ENCODE data around the gene STPG4. TPM values are rescaled to one million over a fixed set of nuclear protein-coding genes. Genes with fewer than 3 reads are reported as not detected.

Gene STPG4
- total and polyA plus RNA-seq, 3 donors from 2014 or later, result 3.0 to 19.4 (median 8.5) TPM

- no peak for DNase-seq
- Histone ChIP-seq H3K4me1 (peaks cover 54% of the 10 kb centered on the region), H3K36me3 (ENCODE audit: low read depth, missing control alignments) (no peaks in the 10 kb centered on the region), H3K27ac (peak overlapping the region; percentile 78 to 81), H3K4me3 (no peak overlapping the region), H3K27me3 (no peaks in the 10 kb centered on the region), H3K9me3 (no peaks in the 10 kb centered on the region)
- TF ChIP-seq POLR2A (IDR thresholded peaks at IDR 0.05) (no peak), CTCF (IDR thresholded peaks at IDR 0.05) (no peak)
- intact Hi-C loops (cut with DNase I; ENCODE audit: low total_unique reads), result no loop called here
- 73 to 81% methylated on average over 11 of the region's 11 CpGs for WGBS, 2 donors
These were observed 113.0 kb downstream of the STPG4 start for GRCh38 chr2:47041891-47042684.

- WGBS, 2 donors, result 43 to 48% methylated on average over 8 of the region's 8 CpGs
- Histone ChIP-seq H3K9me3 (no peaks in the 10 kb centered on the region), H3K4me1 (peaks cover 57% of the 10 kb centered on the region), H3K27ac (no peak overlapping the region), H3K27me3 (no peaks in the 10 kb centered on the region), H3K4me3 (no peak overlapping the region), H3K36me3 (ENCODE audit: low read depth, missing control alignments) (no peaks in the 10 kb centered on the region)
- DNase-seq, result peak; percentile 66
- intact Hi-C loops (cut with DNase I; ENCODE audit: low total_unique reads), result no loop called here
- TF ChIP-seq CTCF (IDR thresholded peaks at IDR 0.05) (no peak), POLR2A (IDR thresholded peaks at IDR 0.05) (no peak)
These were observed 114.0 kb downstream of the STPG4 start for GRCh38 chr2:47041063-47041462.

GRCh38 chr2:47040651-47041050 lies 114.5 kb downstream of the STPG4 start:
- no peaks in the 10 kb centered on the region for H3K36me3 ChIP-seq (ENCODE audit: low read depth, missing control alignments)
- no peak overlapping the region for H3K4me3 ChIP-seq
- H3K4me1 ChIP-seq, result peaks cover 61% of the 10 kb centered on the region
- no peak for TF ChIP-seq CTCF (IDR thresholded peaks at IDR 0.05)
- TF ChIP-seq POLR2A (IDR thresholded peaks at IDR 0.05), result no peak
- H3K27ac ChIP-seq, result peak overlapping the region in 1 of 2 donors; percentile 29
- 69 to 72% methylated on average over 6 to 10 of the region's 10 CpGs for WGBS, 2 donors
- no peaks in the 10 kb centered on the region for H3K9me3 ChIP-seq
- intact Hi-C loops (cut with DNase I; ENCODE audit: low total_unique reads), result no loop called here
- no peak for DNase-seq
- H3K27me3 ChIP-seq, result no peaks in the 10 kb centered on the region

- no peak overlapping the region for H3K4me3 ChIP-seq
- H3K4me1 ChIP-seq, result peaks cover 67% of the 10 kb centered on the region
- H3K36me3 ChIP-seq (ENCODE audit: low read depth, missing control alignments), result no peaks in the 10 kb centered on the region
- intact Hi-C loops (cut with DNase I; ENCODE audit: low total_unique reads), result no loop called here
- DNase-seq, result no peak
- WGBS, 2 donors, result 88 to 95% methylated on average over 7 to 17 of the region's 17 CpGs
- peak overlapping the region in 1 of 2 donors; percentile 29 for H3K27ac ChIP-seq
- H3K27me3 ChIP-seq, result no peaks in the 10 kb centered on the region
- no peaks in the 10 kb centered on the region for H3K9me3 ChIP-seq
- TF ChIP-seq POLR2A (IDR thresholded peaks at IDR 0.05) (no peak), CTCF (IDR thresholded peaks at IDR 0.05) (no peak)
These were observed 115.1 kb downstream of the STPG4 start for GRCh38 chr2:47039913-47040562.
